Hematopoietic multipotent progenitor cell treated with erythropoietin and hydrocortisone succinate and interleukin-3 and kit ligand, for 17 days (in vitro differentiated cells): ENCODE measurements around the gene TRIP11.

ENCODE experiments used
- DNase-seq: peaks from one replicate; pipeline ENCODE4 v3.0.0-alpha.2; 2015; ENCODE audit warnings: low spot score

The TRIP11 gene

DNA sequence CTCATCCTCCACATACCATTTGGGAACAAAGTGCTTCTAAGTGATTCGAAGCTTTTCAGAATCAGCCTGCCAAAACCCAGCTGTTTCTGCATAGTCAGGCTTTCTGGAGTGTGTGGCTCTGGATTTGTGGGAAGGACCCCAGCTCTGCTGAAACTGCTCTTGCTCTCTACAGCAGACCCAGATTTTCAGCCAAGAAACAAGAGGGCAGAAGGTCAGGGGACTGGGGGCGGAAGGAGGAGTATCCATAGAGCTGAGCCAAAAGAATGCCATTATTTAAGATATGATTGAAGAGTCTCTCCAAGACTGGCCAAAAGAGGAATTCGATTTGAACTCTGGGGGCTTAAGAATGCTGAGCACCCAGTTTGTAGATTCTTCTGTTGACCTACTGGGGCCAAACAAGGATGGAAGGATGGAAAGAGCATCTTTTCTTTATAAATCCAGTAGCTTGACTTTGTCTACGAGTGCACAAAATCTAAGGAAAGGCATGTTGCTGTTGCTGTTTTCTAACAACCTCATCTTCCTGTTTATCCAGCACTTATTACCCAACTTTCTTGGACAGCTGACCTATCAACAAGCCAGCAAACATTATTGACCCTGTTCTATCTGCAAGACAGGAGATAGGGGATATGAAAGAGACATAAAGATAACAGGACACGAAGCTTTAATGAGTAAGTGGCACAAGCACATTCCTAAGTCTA lies 121.5 kb downstream of the TRIP11 start:
- no peak for DNase-seq
